ENCODE data around the gene SH3GL3. TPM values are rescaled to one million over a fixed set of nuclear protein-coding genes. Genes with fewer than 3 reads are reported as not detected.

The SH3GL3 gene, protein sequence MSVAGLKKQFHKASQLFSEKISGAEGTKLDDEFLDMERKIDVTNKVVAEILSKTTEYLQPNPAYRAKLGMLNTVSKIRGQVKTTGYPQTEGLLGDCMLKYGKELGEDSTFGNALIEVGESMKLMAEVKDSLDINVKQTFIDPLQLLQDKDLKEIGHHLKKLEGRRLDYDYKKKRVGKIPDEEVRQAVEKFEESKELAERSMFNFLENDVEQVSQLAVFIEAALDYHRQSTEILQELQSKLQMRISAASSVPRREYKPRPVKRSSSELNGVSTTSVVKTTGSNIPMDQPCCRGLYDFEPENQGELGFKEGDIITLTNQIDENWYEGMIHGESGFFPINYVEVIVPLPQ
- not detected for total RNA-seq (2021; fragmentation: NEBNext Ultra II Directional; extraction: Animal tissue kit (Norgen Biotek cat#: 25700))
- long read RNA-seq = 0 reads

DNA sequence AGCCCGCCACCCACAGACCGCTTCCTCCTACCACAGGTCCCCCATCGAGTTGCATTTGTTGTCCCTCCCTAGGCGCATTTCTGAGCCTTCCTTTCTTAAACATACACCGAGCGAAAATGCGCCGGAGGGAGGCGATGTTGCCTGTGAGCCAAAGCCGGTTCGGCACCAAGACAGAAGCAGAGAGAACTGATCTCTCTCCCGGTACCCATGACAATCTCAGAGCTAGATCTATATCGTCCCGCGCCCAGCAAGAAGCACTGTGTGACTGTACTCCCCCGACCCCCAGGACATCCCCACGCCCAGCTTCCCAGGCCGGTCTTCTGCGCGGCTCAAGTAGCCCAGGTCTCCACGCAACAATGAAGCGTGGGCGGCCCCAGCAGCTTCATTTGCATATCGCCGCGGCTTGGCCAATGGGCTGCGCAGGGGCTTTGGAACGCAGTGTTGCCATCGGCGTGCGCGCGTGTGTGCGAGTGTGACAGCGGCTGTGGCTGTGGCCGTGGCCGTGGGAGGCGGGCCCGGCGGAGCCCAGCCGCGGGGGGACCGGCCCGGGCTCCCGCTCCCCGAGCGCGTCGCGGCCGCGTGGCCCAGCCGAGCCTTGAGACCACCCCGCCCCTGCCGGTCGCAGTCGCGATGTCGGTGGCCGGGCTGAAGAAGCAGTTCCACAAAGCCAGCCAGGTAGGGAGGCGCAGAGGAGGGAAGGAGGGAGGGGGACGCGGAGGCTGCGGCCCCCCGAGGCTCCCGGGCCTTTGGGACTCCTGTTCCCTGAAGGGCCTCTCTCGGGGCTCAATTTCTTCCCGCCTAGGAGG, at the start of gene SH3GL3:
Gene SH3GL3 (plus strand): TSS at position 438 of the 806 bp plus-strand sequence. CDS start 193 bp downstream, at position 631.
- Mint-ChIP-seq H3K27me3 (ENCODE audit: insufficient read depth) (peaks cover 10% of the 10 kb centered on the region), H3K4me3 (peak within 1 kb of the TSS; percentile 89)
- peak; percentile 67 for DNase-seq

DNA sequence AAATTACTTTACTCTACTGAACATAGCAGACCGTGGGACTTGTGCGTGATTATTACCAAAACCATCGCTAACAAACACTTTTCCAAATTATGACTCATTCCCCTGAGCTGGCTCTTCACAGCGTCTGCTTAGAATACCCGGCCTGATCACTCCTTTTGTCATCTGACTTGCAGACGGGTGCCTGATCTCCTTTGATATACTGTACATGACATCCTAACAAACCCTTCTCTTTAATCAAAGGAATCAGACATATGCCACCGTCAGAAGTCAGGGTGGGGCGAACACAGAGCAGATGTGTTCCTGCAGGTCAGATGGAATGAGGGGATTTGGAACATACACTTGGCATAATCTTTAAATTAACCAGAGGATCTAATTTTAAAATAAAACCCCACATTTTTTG, 48.5 kb upstream of the SH3GL3 start:
- Mint-ChIP-seq H3K27me3 (ENCODE audit: insufficient read depth) (peaks cover 19% of the 10 kb centered on the region), H3K4me3 (no peak overlapping the region), H3K36me3 (ENCODE audit: low read depth) (no peaks in the 10 kb centered on the region), H3K4me1 (ENCODE audit: low read depth) (peaks cover 9% of the 10 kb centered on the region), H3K27ac (no peak overlapping the region), H3K9me3 (no peaks in the 10 kb centered on the region)
- DNase-seq = peak; percentile 35
- TF ChIP-seq, protein P1, sequence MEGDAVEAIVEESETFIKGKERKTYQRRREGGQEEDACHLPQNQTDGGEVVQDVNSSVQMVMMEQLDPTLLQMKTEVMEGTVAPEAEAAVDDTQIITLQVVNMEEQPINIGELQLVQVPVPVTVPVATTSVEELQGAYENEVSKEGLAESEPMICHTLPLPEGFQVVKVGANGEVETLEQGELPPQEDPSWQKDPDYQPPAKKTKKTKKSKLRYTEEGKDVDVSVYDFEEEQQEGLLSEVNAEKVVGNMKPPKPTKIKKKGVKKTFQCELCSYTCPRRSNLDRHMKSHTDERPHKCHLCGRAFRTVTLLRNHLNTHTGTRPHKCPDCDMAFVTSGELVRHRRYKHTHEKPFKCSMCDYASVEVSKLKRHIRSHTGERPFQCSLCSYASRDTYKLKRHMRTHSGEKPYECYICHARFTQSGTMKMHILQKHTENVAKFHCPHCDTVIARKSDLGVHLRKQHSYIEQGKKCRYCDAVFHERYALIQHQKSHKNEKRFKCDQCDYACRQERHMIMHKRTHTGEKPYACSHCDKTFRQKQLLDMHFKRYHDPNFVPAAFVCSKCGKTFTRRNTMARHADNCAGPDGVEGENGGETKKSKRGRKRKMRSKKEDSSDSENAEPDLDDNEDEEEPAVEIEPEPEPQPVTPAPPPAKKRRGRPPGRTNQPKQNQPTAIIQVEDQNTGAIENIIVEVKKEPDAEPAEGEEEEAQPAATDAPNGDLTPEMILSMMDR (IDR thresholded peaks at IDR 0.05) = no peak

More for the DNA sequence above, at the start of gene SH3GL3:
- peaks cover 12% of the 10 kb centered on the region for H3K4me1 Mint-ChIP-seq (ENCODE audit: low read depth)
- no peaks in the 10 kb centered on the region for H3K9me3 Mint-ChIP-seq
- H3K36me3 Mint-ChIP-seq (ENCODE audit: low read depth) = no peaks in the 10 kb centered on the region
- TF ChIP-seq, protein P1 (IDR thresholded peaks at IDR 0.05) = peak; percentile 63
- peak within 1 kb of the TSS; percentile 4; the same call in 1 of the 2 replicates for H3K27ac Mint-ChIP-seq

DNA sequence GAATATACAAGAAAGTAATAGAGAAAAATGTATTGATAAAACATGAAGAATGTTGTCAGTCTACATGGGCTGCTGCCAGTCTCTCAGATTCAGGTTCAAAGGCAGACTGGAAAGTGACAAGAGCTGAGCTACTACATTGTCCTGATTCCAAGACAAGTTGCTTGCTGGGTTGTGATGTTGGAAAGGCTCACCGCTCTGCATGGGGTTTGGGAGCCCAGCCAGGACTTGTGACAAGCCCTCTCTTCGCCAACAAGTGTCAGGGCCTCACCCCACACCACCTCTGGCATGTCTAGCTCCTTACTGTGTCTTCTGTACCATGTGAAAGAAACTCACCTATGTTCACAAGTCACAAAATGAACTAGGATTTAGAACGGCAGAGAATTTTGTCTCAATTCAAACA, 43.0 kb upstream of the SH3GL3 start:
- H3K27ac Mint-ChIP-seq = no peak overlapping the region
- H3K27me3 Mint-ChIP-seq (ENCODE audit: insufficient read depth) = peaks cover 7% of the 10 kb centered on the region
- H3K4me1 Mint-ChIP-seq (ENCODE audit: low read depth) = no peaks in the 10 kb centered on the region
- H3K9me3 Mint-ChIP-seq = no peaks in the 10 kb centered on the region
- H3K4me3 Mint-ChIP-seq = no peak overlapping the region
- TF ChIP-seq, protein P1 (IDR thresholded peaks at IDR 0.05) = no peak
- no peak for DNase-seq
- no peaks in the 10 kb centered on the region for H3K36me3 Mint-ChIP-seq (ENCODE audit: low read depth)

DNA sequence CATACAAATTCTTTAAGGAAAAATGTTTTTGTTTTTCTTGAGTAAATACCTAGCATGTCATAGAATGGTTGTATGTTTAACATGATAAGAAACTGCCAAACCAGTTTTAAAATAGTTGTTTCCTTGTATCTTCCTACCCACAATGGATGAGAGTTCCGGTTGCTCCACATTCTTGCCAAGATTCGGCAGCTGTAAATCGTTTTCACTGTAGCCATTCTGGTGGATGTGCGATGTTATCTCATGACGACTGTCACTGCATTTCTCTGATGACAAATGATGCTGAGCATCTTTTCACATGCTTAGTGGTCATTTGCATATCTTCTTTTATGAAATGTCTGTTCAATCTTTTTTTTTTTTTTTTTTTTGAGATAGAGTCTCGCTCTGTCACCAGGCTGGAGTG, 36.6 kb upstream of the SH3GL3 start:
- TF ChIP-seq, protein P1 (IDR thresholded peaks at IDR 0.05) = no peak
- H3K27ac Mint-ChIP-seq = no peak overlapping the region
- no peaks in the 10 kb centered on the region for H3K4me1 Mint-ChIP-seq (ENCODE audit: low read depth)
- DNase-seq = no peak
- no peaks in the 10 kb centered on the region; the same call in 1 of the 2 replicates for H3K9me3 Mint-ChIP-seq
- H3K27me3 Mint-ChIP-seq (ENCODE audit: insufficient read depth) = peaks cover 12% of the 10 kb centered on the region
- H3K36me3 Mint-ChIP-seq (ENCODE audit: low read depth) = no peaks in the 10 kb centered on the region
- no peak overlapping the region for H3K4me3 Mint-ChIP-seq

DNA sequence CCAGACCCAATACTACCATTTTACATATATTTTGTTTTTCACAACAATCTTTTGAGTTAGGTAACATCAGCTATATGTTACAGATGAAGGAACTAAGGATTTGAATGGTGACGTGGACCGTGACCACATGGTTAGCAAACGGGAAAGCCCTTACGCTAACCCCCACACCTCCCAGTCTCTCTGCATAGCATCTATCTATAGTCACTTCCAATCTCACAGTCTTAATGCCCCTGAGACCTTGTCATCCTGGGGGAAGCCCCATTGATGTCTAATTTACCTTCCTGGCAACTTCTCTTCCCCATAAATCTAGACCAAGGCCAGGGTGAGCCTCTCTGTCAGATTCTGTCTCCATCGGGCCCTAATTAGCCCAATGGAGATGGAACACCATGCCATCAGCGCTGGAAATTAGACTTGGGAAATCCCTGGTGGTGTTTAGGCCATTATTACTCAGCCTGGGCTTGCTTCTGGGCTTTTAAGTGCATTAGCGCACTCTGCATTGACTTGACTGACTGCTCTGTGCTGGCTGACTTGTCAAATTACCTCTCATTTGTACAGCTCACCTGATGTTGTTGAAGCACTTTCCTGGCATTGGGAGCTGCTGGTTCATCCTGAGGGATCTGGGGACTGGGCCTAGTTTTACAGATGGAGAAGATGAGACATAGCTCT, 34.0 kb upstream of the SH3GL3 start:
- Mint-ChIP-seq H3K36me3 (ENCODE audit: low read depth) (no peaks in the 10 kb centered on the region), H3K4me3 (no peak overlapping the region), H3K4me1 (ENCODE audit: low read depth) (no peaks in the 10 kb centered on the region), H3K9me3 (no peaks in the 10 kb centered on the region; the same call in 1 of the 2 replicates), H3K27me3 (ENCODE audit: insufficient read depth) (peaks cover 9% of the 10 kb centered on the region), H3K27ac (no peak overlapping the region)
- no peak for DNase-seq
- TF ChIP-seq, protein P1 (IDR thresholded peaks at IDR 0.05) = no peak

Data from HFFc6 (cell line).